HG02571 (cell line): ENCODE measurements around the gene PDCD1.

ENCODE experiments used
- ATAC-seq: cut with Tn5 transposase; IDR thresholded peaks from one replicate; pipeline ENCODE4 v1.9.1; 2021; ENCODE audit warnings: mild to moderate bottlenecking, moderate library complexity; ENCODE audit not compliant: unreplicated experiment

Gene PDCD1

GRCh38 chr2:241852981-241853631 is 5.6 kb downstream of the PDCD1 start:
- ATAC-seq, result no peak

- no peak for ATAC-seq
Measured at GRCh38 chr2:241852116-241852980, 6.3 kb downstream of the PDCD1 start.

DNA sequence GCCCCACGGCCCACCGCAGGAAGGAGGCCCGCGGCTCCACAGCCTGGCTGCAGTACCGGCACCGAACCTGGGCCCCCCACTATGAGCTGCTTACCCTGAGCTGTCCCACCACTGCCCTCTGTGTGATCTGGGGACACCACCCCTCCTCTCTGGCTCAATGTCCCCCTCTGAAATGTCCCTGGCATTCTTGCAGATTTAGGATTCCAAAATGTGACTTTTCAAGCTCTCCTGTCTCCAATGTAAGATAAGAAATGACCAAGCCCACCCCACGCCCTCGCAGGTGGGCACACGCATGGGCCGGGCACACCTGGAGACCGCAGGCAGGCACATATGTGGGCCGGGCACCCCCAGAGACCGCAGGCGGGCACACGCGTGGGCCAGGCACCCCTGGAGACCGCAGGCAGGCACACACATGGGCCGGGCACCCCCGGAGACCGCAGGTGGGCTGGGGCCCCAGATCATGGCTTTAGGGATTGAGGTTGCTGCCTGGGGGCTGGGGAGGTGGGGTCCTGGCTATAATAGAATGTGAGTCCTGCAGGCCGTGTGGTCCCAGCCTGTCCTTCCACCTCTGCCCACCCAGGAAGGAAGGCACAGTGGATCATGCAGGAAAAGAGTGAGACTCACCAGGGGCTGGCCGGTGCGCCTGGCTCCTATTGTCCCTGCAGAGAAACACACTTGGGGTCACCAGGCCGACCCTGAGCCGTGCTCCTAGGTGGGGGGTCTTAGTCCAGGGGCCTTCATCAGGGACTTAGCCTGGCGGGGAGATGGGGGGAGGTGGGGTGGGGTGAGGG is 7.2 kb downstream of the PDCD1 start:
- no peak for ATAC-seq

- ATAC-seq, result no peak
Measured at GRCh38 chr2:241850544-241851324, 8.0 kb downstream of the PDCD1 start.

DNA sequence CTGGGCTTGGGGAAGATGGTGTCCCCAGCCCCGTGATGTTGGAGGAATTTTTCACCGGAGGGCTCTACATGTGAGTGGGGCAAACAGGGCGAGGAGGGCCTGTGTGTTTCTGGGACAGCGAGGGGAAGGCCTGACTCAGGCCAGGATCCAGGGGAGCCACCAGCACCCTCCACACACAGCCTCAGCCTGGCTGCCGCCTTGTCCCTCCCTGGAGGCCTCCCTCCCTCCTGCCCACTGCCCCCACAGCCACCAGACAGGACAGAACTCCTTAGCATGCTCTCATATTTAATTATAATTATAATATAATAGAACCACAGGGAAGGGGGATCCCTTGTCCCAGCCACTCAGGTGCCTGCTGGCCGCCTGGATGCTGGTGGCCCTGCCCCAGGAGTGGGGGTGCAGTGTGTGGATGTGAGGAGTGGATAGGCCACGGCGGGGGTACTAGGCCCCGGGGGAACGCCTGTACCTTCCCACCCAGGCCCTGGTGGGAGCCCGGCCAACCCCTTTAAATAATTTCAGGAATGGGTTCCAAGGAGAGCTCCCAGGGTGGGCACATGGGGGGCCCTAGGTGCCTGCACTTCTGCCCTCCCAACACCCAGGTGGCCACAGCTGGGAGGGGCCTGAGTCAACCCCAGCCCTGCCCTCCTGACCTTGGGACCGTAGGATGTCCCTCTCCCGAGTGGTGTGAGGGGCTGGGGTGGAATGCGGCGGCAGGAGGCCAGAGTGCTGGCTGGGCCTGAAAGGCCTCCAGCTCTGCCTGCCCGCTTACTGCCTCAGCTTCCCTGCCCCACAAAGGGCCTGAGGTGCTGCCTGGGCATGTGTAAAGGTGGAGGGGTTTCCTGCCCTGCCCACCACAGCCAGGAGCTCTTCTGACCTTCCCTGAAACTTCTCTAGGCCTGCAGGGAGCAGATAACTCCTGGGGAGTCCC is 8.8 kb downstream of the PDCD1 start:
- no peak for ATAC-seq

DNA sequence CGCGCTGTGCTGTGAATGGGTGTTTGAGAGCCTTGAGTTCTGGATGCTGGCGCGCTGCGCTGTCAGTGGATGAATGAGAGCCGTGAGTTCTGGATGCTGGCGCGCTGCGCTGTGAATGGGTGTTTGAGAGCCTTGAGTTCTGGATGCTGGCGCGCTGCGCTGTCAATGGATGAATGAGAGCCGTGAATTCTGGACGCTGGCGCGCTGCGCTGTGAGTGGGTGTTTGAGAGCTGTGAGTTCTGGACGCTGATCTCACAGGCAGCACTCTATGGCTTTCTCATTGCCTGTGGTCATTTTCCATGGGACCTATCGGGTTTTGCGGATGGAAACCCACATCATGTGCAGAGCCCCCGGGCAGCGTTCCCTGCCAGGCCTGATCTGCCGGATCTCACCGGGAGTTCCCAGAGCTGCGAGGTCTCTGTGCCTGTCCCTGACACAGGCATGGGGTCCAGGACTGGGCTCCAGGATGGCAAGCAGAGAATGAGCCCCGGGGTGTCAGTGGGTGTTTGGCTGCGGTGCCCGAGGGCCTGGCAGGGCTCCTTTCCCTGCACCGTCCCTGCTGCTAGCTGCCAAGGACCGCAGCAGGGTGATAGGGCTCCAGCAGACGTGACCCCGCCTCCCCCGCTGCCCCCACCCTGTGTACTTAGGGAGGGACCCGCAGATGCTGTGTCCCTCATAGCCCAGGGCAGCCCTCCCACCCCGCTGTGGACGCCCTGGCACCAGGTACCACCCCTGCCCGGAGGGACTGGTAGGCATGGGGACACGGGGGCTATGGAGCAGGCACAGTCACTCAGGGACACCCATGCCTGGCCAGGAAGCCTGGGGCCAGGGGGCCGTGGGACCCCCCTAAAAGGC is 9.7 kb downstream of the PDCD1 start:
- no peak for ATAC-seq

GRCh38 chr2:241846406-241846805 is 12.3 kb downstream of the PDCD1 start:
- no peak for ATAC-seq

- no peak for ATAC-seq
Measured at GRCh38 chr2:241844831-241845578, 13.7 kb downstream of the PDCD1 start.

DNA sequence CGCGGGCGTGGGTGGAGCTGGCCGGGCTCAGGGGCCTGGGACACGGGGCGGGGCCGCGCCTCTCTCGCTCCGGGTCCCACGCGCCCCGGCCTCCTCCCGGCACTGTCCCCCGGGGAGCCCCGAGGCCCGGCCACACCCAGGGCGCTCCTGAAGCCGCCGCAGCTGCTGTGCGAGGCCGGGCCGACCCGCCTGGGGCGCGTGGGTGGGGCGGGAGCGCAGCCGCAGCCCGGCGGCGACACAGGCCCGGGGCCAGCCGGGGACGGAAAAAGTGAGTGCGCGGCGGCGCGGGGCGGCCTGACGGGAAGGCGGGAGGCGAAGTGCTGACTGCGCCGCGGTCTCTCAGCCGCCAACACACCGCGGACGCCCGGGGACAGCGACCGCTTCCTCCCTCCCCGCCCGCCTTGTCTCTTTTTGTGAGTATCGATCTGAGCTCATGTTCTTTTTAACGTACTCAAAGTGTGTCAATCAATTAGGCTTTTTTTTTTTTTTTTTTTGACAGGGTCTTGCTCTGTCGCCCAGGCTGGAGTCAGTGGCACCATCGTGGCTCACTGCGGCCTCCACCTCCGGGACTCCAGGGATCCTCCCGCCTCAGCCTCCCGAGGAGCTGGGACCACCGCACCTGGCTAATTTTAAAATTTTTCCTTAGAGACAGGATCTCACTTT is 14.5 kb downstream of the PDCD1 start:
- peak; percentile 73 for ATAC-seq

DNA sequence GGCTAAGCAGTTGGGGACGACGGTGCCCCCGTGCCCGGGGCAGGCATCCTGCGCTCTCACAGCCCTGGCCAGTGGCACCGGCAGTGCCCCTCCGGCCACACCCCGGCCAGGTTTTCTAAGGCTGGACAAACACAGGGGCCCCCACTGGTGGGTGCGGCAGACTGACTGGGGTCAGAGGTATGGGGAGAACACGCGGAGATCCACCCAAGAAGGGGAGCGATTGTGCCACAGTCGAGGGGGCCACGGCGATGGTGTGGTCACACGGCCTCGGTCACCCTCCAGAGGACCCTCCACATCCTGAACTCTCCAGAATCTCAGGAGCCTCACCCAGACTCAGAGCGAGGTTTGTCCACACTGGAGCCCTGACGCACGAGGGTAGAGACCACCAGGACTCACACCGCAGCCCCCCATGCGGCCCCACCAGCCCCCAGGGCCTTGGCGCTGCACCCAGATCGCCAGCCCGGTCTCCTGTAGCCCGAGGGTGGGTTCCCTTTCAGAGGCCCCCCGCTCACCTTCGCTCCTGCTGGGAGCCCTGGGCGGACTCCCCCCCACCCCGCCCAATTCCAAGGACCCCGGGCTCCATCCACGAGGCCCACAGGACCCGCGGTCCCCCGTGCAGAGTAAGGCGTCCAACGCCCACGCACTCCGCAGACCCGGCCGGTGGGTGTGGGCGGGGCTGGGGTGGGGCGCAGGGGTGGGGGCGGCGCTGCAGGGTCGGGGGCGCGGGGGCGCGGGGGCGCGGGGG is 15.2 kb downstream of the PDCD1 start:
- no peak for ATAC-seq

DNA sequence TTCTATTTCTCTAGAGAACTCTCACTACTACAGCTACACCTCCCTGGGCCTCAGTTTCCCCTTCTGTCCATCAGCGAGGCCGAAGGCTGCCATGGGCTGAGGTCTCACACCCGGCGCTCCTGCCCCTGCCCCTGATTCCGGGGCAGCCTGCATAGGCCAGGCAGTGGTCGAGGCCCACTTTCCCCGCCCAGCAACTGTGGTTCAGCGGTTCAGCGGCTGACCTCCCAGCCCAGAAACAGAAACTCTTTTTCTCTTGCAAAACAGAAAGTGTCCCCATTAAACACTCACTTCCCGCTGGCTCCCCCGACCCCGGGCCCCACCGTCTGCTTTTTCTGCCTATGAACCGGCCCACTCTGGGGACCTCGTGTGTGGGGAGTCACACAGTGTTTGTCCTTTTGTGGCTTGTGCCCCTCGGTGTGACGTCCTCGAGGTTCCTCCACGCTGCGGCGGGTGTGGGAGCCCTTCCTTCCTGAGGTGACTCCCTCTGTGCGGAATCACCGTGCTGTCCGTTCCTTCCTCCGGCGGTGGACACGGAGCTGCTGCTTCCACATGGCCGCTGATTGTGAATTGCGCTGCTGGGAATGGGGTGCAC is 16.0 kb downstream of the PDCD1 start:
- ATAC-seq, result no peak

GRCh38 chr2:241842067-241842415 is 16.7 kb downstream of the PDCD1 start:
- no peak for ATAC-seq

DNA sequence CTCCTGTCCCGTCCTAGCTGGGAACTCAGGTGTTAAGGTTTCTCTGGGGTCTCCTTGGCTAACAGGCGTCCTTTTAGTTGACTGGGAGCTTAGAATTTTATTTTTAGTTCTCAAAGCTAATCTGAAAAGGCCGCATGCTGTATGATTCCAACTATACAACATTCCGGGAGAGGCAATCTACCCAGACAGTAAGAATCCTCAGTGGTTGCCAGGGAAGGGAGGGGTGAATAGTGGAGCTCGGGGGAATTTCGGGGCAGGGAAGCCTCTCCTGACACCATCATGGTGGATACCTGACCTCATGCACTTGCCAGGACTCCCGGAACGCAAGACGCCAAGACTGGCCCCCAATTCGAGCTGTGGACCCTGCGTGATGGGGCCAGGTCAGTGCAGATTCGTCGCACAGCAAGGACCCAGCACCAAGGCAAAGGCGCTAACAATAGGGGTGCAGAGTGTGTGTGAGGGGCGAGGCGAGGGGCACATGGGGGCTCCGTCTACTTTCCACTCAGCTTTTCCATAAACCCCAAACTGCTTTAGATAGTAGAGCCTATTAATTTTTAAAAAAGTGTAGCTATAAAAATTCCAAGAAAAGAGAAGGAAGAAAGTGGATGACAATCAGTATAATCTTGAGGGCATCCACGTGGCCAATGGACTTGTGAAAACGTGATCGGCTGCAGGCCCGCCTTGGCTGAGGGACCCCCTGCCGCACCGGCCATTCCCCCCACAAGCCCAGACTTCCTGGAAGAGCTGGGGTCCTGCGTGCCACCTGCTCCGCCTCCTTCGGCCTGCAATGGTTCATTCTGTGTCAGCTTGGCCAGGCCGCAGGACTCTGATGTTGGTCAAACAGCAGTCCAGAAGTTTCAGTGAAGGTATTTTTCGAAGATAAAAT is 17.3 kb downstream of the PDCD1 start:
- no peak for ATAC-seq

GRCh38 chr2:241837197-241837965 is 21.3 kb downstream of the PDCD1 start:
- ATAC-seq, result no peak

GRCh38 chr2:241836292-241836691 is 22.4 kb downstream of the PDCD1 start:
- ATAC-seq, result no peak
